Keratinocyte (primary cell): Measurements from ENCODE around the gene PDE3A.

Experiments
- CTCF ChIP-seq, 3 experiments: IDR thresholded peaks in 1 of 3; conservative IDR thresholded peaks in 1 of 3; optimal IDR thresholded peaks in 1 of 3; 2 replicates in 2 of 3; 3 replicates in 1 of 3; pipeline versions ENCODE3 to v1.5.1; 2011; ENCODE audit warnings: low read length in 3 of 3, mild to moderate bottlenecking in 3 of 3, moderate library complexity in 2 of 3, control low read depth in 1 of 3, inconsistent platforms in 1 of 3; ENCODE audit not compliant: insufficient read depth in 2 of 3; ENCODE audit errors: extremely low read depth in 1 of 3
- EZH2 ChIP-seq: IDR thresholded peaks from one replicate; pipeline ENCODE4 v1.6.1; 2012; ENCODE audit warnings: inconsistent platforms, mild to moderate bottlenecking, low read length, moderate library complexity

- TF ChIP-seq EZH2 = no peak
- TF ChIP-seq CTCF (optimal IDR thresholded peaks at IDR 0.05 in 1 of 3, IDR thresholded peaks at IDR 0.05 in 1 of 3, conservative IDR thresholded peaks at IDR 0.05 in 1 of 3; ENCODE audit: extremely low read depth in 1 of 3, insufficient read depth in 2 of 3, low read length in 3 of 3) = no peak
Observed at GRCh38 chr12:20643822-20644221, 275.5 kb downstream of the PDE3A start.
